Activated CD8-positive, alpha-beta T cell treated with anti-CD3 and anti-CD28 coated beads for 36 hours (primary cell): ENCODE results near the gene ZNF268. TPM values are rescaled to one million over a fixed set of nuclear protein-coding genes. Genes with fewer than 3 reads are reported as not detected.

Source experiments
- ATAC-seq: fragments of 200-7000 bp; cut with Tn5 transposase; one replicate; pipeline ENCODE4 v1.10.0; 2021; ENCODE audit warnings: mild to moderate bottlenecking, moderate library complexity
- CTCF ChIA-PET: fragments of 350-600 bp; sonication (Branson Sonifier 250); formaldehyde crosslinking; loops from one replicate; lab custom pipeline; 2021; ENCODE audit warnings: antibody characterized with exemption; lab: Charles Lee
- POLR2A ChIA-PET: fragments of 350-600 bp; sonication (Branson Sonifier 250); formaldehyde crosslinking; loops from one replicate; lab custom pipeline; 2021; ENCODE audit warnings: antibody characterized with exemption; lab: Charles Lee
- DNase-seq: peaks from one replicate; pipeline ENCODE4 v3.0.0-alpha.2; 2020
- H3K27ac Mint-ChIP-seq: one replicate; pipeline ENCODE4 v1.8.0; 2021; ENCODE audit warnings: mild to moderate bottlenecking, mixed read lengths
- H3K27me3 Mint-ChIP-seq: one replicate; pipeline ENCODE4 v1.8.0; 2021; ENCODE audit warnings: mixed read lengths
- H3K36me3 Mint-ChIP-seq: one replicate; pipeline ENCODE4 v1.8.0; 2021; ENCODE audit warnings: low read depth, mixed read lengths
- H3K4me1 Mint-ChIP-seq: one replicate; pipeline ENCODE4 v1.8.0; 2021; ENCODE audit warnings: low read depth, mixed read lengths
- H3K4me3 Mint-ChIP-seq: one replicate; pipeline ENCODE4 v1.8.0; 2021; ENCODE audit warnings: mild to moderate bottlenecking, moderate library complexity, mixed read lengths
- H3K9me3 Mint-ChIP-seq: one replicate; pipeline ENCODE4 v1.8.0; 2021; ENCODE audit warnings: mixed read lengths
- CTCF ChIP-seq: fragments of 200-600 bp; IDR thresholded peaks from one replicate; pipeline ENCODE4 v1.8.0; 2022; ENCODE audit warnings: antibody characterized with exemption, mild to moderate bottlenecking
- intact Hi-C: fragments of 100-400 bp; cut with micrococcal nuclease; formaldehyde crosslinking; loops from one replicate; pipeline ENCODE4 v1.10.0; 2022
- total RNA-seq, 2 experiments: library from RNA; stranded (reverse); gene quantifications; one replicate each; pipeline ENCODE4 v1.2.3, GENCODE V29; 2021

ZNF268 gene
- total RNA-seq, 2 experiments from 2014 or later = 12.7 to 14.0 TPM

- CTCF ChIA-PET = interaction anchor here (1.1 kb wide), 1 partner anchor 25 kb away, joined by 3 read pairs; the partner anchor contains the start of gene ZNF268
- Mint-ChIP-seq H3K9me3 (peaks cover 66% of the 10 kb centered on the region), H3K4me3 (no peak overlapping the region)
Observed at GRCh38 chr12:133206390-133206789, 25.1 kb downstream of the ZNF268 start.

GRCh38 chr12:133215724-133216123 is 34.4 kb downstream of the ZNF268 start:
- peaks cover 6% of the 10 kb centered on the region for H3K36me3 Mint-ChIP-seq
- no peak for TF ChIP-seq CTCF
- ATAC-seq (no peak), DNase-seq (no peak)
- POLR2A ChIA-PET = no interaction called here
- H3K27me3 Mint-ChIP-seq = no peaks in the 10 kb centered on the region
- H3K9me3 Mint-ChIP-seq = peaks cover 60% of the 10 kb centered on the region
- intact Hi-C loops = no loop called here
- CTCF ChIA-PET = no interaction called here
- no peak overlapping the region for H3K27ac Mint-ChIP-seq
- no peaks in the 10 kb centered on the region for H3K4me1 Mint-ChIP-seq
- no peak overlapping the region for H3K4me3 Mint-ChIP-seq

More at GRCh38 chr12:133206390-133206789, 25.1 kb downstream of the ZNF268 start:
- DNase-seq = no peak
- H3K27me3 Mint-ChIP-seq = no peaks in the 10 kb centered on the region
- ATAC-seq = no peak
- H3K4me1 Mint-ChIP-seq = no peaks in the 10 kb centered on the region
- H3K27ac Mint-ChIP-seq = no peak overlapping the region
- H3K36me3 Mint-ChIP-seq = peaks cover 46% of the 10 kb centered on the region
- intact Hi-C loops = no loop called here
- POLR2A ChIA-PET = no interaction called here
- TF ChIP-seq CTCF = no peak

GRCh38 chr12:133217219-133217618 is 35.9 kb downstream of the ZNF268 start:
- Mint-ChIP-seq H3K9me3 (peaks cover 54% of the 10 kb centered on the region), H3K4me1 (no peaks in the 10 kb centered on the region), H3K27me3 (no peaks in the 10 kb centered on the region), H3K27ac (no peak overlapping the region), H3K36me3 (peaks cover 3% of the 10 kb centered on the region), H3K4me3 (no peak overlapping the region)
- CTCF ChIA-PET = no interaction called here
- POLR2A ChIA-PET = no interaction called here
- TF ChIP-seq CTCF = no peak
- intact Hi-C loops = no loop called here
- ATAC-seq = no peak
- no peak for DNase-seq

- no peak overlapping the region for H3K4me3 Mint-ChIP-seq
- H3K9me3 Mint-ChIP-seq = peaks cover 44% of the 10 kb centered on the region
- TF ChIP-seq CTCF = no peak
- POLR2A ChIA-PET = no interaction called here
- intact Hi-C loops = no loop called here
- H3K4me1 Mint-ChIP-seq = no peaks in the 10 kb centered on the region
- no peak for ATAC-seq
- CTCF ChIA-PET = no interaction called here
- no peak for DNase-seq
- H3K27ac Mint-ChIP-seq = no peak overlapping the region
- no peaks in the 10 kb centered on the region for H3K36me3 Mint-ChIP-seq
- H3K27me3 Mint-ChIP-seq = no peaks in the 10 kb centered on the region
Observed at GRCh38 chr12:133220521-133220920, 39.2 kb downstream of the ZNF268 start.

- Mint-ChIP-seq H3K9me3 (peaks cover 43% of the 10 kb centered on the region), H3K4me3 (no peak overlapping the region), H3K4me1 (no peaks in the 10 kb centered on the region), H3K27ac (no peak overlapping the region), H3K36me3 (no peaks in the 10 kb centered on the region), H3K27me3 (no peaks in the 10 kb centered on the region)
- POLR2A ChIA-PET = no interaction called here
- ATAC-seq = no peak
- no peak for DNase-seq
- TF ChIP-seq CTCF = no peak
- CTCF ChIA-PET = no interaction called here
- intact Hi-C loops = no loop called here
Observed at GRCh38 chr12:133221241-133221640, 39.9 kb downstream of the ZNF268 start.
